Hippocampal formation (tissue), 2 donors: ENCODE data around the gene EPHB3.
"Not testable (repeated sequence)": the region's sequence is repeated elsewhere in the genome, so short reads cannot be mapped to it uniquely, and the experiment has no call there.

Source experiments
- DNase-seq, 2 donors: peaks; one replicate each; lab custom pipeline; 2025; lab: John Stamatoyannopoulos, UW

EPHB3 gene

DNA sequence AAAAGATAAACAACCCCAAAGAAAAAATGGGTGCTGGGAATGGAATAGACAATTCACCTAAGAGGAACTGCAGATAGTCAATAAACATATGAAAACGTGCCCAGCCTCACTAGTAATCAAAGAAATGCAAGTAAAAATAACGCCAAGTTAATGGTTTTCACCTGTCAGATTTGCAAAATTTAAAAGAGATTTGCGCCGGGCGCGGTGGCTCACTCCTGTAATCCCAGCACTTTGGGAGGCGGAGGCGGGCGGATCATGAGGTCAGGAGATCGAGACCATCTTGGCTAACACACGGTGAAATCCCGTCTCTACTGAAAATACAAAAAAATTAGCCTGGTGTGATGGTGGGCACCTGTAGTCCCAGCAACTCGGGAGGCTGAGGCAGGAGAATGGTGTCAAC, 60.6 kb downstream of the EPHB3 start:
- DNase-seq: not testable (repeated sequence)

GRCh38 chr3:184626923-184627322, 65.3 kb downstream of the EPHB3 start:
- no peak for DNase-seq

DNA sequence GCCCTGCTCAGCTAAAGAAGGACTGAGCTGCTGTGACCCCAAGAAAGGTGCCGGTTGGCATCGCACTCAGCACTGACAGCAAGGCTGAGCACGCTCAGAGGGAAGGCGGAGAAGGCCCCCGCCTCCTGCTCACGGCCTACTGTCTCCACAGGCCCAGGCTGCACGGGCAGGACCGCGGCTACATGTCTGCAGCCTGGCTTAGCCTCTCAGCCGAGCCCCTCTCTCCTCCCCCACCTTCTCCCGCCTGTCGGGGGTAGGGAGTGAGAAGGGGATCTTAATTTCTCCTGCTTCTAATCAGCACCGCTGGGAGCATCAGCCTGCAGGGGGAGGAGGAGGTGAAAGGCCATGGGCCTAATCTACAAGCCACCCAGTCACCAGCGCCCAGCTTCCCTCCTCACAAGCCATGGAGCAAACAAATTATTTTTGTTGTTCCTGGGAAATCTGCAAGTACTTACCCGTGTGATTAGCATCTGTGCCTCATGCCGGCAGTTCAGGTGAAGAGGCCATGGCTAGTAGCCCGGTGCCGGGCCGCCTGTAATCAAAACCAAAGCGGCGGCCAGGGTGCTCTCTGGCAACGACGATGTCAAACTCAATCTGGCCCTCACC, 68.1 kb downstream of the EPHB3 start:
- no peak for DNase-seq

GRCh38 chr3:184630861-184631471, 69.4 kb downstream of the EPHB3 start:
- DNase-seq: no peak

- DNase-seq: no peak
These were observed 69.9 kb downstream of the EPHB3 start for GRCh38 chr3:184631472-184631861.
